Hepatocyte (in vitro differentiated cells): ENCODE measurements around the gene METAP2.

Experiments used
- EZH2 ChIP-seq: fragments of 200-600 bp; sonication (generic); IDR thresholded peaks from 2 replicates; pipeline ENCODE4 v1.6.1; 2016; ENCODE audit warnings: antibody characterized with exemption, mild to moderate bottlenecking, borderline replicate concordance
- EZH2phosphoT487 ChIP-seq: fragments of 200-600 bp; sonication (generic); IDR thresholded peaks from one replicate; pipeline ENCODE4 v1.6.1; 2018; ENCODE audit warnings: antibody characterized with exemption, mild to moderate bottlenecking, low read depth, moderate library complexity; ENCODE audit not compliant: unreplicated experiment, severe bottlenecking
- TF ChIP-seq, protein P1 (sequence below): fragments of 200-600 bp; sonication (generic); IDR thresholded peaks from 2 replicates; pipeline ENCODE4 v1.5.1; 2016; ENCODE audit warnings: antibody characterized with exemption, mild to moderate bottlenecking; ENCODE audit not compliant: poor library complexity

DNA sequence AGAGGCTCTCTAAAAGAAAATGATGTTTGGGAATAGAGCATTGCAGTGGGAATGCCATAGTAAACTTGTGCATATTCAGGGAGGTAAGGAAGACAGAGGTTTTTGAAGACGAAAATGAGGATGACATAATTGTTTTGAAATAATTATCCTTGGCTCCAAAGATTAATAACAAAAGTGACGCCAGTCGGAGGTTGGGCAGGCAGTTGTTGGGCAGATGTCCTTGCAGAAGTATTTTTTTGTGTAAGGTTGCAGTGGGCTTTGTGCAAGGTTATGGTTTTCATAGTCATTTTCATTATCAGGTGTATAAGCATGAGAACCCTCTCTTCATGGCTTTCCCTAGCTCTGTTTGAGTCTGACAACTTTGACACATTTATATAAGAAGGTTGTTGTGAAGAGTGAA, 35.3 kb downstream of the METAP2 start:
- TF ChIP-seq, protein P1, sequence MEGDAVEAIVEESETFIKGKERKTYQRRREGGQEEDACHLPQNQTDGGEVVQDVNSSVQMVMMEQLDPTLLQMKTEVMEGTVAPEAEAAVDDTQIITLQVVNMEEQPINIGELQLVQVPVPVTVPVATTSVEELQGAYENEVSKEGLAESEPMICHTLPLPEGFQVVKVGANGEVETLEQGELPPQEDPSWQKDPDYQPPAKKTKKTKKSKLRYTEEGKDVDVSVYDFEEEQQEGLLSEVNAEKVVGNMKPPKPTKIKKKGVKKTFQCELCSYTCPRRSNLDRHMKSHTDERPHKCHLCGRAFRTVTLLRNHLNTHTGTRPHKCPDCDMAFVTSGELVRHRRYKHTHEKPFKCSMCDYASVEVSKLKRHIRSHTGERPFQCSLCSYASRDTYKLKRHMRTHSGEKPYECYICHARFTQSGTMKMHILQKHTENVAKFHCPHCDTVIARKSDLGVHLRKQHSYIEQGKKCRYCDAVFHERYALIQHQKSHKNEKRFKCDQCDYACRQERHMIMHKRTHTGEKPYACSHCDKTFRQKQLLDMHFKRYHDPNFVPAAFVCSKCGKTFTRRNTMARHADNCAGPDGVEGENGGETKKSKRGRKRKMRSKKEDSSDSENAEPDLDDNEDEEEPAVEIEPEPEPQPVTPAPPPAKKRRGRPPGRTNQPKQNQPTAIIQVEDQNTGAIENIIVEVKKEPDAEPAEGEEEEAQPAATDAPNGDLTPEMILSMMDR = no peak
- TF ChIP-seq EZH2 (no peak), EZH2phosphoT487 (no peak)
